ENCODE results near the gene SLC2A1. TPM values are rescaled to one million over a fixed set of nuclear protein-coding genes. Genes with fewer than 3 reads are reported as not detected.

SLC2A1 gene
- total RNA-seq, 1 donor from 2014 or later, result 117 TPM

DNA sequence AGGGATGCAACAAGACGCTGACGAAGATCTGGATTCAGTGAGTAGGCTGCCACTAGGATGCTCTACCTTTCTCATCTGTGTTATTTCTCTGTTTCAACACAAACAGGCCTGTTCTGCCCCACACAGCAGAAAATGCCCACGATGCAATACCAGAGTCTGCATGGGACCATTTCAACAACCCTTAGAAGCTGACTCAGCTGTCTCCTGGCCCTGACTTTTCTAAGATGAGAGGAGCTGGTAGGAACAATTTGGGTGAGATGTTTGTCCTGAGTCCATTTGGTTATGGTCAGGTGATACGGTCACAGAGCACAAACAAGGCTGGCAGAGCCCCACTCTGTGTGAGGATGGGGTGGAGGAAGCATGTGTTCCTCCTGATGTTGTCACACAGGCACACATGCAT, 11.5 kb upstream of the SLC2A1 start:
- TF ChIP-seq, protein P1, sequence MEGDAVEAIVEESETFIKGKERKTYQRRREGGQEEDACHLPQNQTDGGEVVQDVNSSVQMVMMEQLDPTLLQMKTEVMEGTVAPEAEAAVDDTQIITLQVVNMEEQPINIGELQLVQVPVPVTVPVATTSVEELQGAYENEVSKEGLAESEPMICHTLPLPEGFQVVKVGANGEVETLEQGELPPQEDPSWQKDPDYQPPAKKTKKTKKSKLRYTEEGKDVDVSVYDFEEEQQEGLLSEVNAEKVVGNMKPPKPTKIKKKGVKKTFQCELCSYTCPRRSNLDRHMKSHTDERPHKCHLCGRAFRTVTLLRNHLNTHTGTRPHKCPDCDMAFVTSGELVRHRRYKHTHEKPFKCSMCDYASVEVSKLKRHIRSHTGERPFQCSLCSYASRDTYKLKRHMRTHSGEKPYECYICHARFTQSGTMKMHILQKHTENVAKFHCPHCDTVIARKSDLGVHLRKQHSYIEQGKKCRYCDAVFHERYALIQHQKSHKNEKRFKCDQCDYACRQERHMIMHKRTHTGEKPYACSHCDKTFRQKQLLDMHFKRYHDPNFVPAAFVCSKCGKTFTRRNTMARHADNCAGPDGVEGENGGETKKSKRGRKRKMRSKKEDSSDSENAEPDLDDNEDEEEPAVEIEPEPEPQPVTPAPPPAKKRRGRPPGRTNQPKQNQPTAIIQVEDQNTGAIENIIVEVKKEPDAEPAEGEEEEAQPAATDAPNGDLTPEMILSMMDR (IDR thresholded peaks at IDR 0.05), result no peak
- Mint-ChIP-seq H3K27ac (no peak overlapping the region), H3K4me3 (no peak overlapping the region), H3K4me1 (no peaks in the 10 kb centered on the region), H3K36me3 (ENCODE audit: low read depth) (peaks cover 4% of the 10 kb centered on the region), H3K27me3 (no peaks in the 10 kb centered on the region), H3K9me3 (no peaks in the 10 kb centered on the region)
- ATAC-seq (ENCODE audit: low read depth) (no peak), DNase-seq (no peak)
- intact Hi-C loops (cut with micrococcal nuclease), result no loop called here
- ChIA-PET CTCF (no interaction called here), POLR2A (interaction anchor here (0.6 kb wide), 1 partner anchor 57 kb away, joined by 3 read pairs; no protein-coding TSS in a partner anchor)

DNA sequence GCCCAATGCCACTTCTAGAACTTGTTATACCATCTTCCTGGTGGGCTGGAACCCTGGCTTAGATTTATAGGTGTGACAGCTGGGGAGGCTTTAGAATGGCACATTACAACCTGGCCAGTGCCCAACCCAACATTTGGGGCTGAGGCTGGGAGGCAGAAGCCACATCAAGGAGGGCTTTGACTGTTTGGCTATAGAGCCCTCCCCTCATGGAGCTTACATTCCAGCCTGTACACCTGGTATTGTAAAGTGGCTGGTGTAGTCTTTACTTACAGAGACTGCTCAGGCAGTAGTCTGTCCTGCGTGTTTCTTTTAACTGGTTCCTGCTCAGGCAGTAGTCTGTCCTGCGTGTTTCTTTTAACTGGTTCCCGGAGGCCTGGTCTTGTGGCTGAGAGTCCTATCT, 10.0 kb upstream of the SLC2A1 start:
- H3K27me3 Mint-ChIP-seq, result no peaks in the 10 kb centered on the region
- H3K27ac Mint-ChIP-seq, result no peak overlapping the region
- TF ChIP-seq, protein P1 (IDR thresholded peaks at IDR 0.05), result no peak
- DNase-seq, result no peak
- ChIA-PET POLR2A (no interaction called here), CTCF (no interaction called here)
- intact Hi-C loops (cut with micrococcal nuclease), result no loop called here
- peaks cover under 1% of the 10 kb centered on the region for H3K4me1 Mint-ChIP-seq
- no peaks in the 10 kb centered on the region for H3K36me3 Mint-ChIP-seq (ENCODE audit: low read depth)
- H3K4me3 Mint-ChIP-seq, result no peak overlapping the region
- no peak for ATAC-seq (ENCODE audit: low read depth)
- H3K9me3 Mint-ChIP-seq, result no peaks in the 10 kb centered on the region

DNA sequence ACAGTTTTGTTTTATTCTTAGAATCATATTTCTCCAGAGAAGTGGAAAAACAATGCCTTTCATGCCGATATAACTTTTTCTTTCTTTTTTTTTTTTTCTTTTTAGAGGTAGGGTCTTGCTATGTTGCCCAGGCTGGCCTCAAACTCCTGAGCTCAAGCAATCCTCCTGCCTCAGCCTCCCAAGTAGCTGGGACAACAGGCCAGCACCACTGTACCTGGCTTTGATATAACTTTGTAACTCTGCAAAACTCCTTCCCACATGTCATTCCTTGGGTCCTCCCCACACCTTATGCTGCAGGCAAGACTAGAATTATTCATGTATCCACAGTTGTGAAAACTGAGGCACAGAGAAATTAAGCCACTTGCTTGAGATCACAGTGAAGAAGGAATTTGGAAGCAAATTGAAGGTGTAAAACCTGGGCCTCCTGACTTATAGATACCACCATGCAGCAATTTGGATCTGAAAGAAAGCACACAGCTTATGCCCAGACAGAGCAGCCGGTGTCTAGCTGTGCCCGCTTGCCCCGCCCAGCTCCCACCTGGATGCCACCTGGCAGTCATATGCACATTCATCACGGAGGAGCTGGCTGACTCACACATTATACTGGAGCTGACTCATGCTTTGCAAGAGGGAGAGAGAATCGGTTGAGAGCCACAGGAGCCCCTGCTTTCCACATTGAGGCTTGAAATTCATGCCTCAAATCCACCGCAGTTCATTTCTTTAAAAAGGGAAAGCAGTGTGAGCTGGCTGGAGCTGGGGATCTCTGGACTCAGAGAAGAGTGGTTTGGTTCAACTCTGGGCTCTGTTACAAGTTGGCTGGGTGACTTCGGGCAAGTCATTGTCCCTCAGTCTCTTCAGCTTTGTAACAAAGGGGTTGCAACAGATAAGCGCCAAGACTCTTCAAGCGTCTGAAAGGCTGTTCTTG, 8.3 kb upstream of the SLC2A1 start:
- no peaks in the 10 kb centered on the region for H3K36me3 Mint-ChIP-seq (ENCODE audit: low read depth)
- TF ChIP-seq, protein P1 (IDR thresholded peaks at IDR 0.05), result no peak
- H3K4me3 Mint-ChIP-seq, result no peak overlapping the region
- peaks cover 11% of the 10 kb centered on the region for H3K4me1 Mint-ChIP-seq
- no peak overlapping the region for H3K27ac Mint-ChIP-seq
- no peaks in the 10 kb centered on the region for H3K9me3 Mint-ChIP-seq
- ATAC-seq (ENCODE audit: low read depth), result no peak
- no peak for DNase-seq
- H3K27me3 Mint-ChIP-seq, result no peaks in the 10 kb centered on the region
- CTCF ChIA-PET, result no interaction called here
- intact Hi-C loops (cut with micrococcal nuclease), result no loop called here
- POLR2A ChIA-PET, result interaction anchor here (0.6 to 1.6 kb wide), 3 partner anchors 11 to 22 kb away, joined by 3 to 5 read pairs (median 4); no protein-coding TSS in a partner anchor

DNA sequence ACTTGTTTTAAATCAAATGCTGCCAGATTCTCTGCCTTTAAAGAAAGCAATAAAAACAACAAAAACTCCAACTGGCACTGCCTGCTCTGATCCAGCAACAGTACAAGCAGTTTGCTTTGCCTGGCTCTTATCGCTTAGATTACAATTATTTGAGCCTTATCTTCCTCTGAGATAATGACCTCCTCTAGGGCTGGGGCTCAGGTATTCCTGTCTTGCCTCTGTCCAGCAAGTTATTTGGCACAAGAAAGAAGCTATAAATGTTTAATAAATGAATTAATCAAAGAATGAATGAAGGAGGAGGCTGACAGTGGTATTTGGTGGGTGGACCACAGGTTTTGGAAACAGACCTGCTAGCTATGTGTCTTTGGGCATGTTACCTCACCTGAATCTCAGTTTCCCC, 6.7 kb upstream of the SLC2A1 start:
- no peaks in the 10 kb centered on the region for H3K27me3 Mint-ChIP-seq
- TF ChIP-seq, protein P1 (IDR thresholded peaks at IDR 0.05), result no peak
- no peaks in the 10 kb centered on the region for H3K36me3 Mint-ChIP-seq (ENCODE audit: low read depth)
- no peak overlapping the region for H3K27ac Mint-ChIP-seq
- ATAC-seq (ENCODE audit: low read depth) (no peak), DNase-seq (no peak)
- CTCF ChIA-PET, result interaction anchor here (0.6 to 0.9 kb wide), 2 partner anchors 107 to 108 kb away, joined by 3 read pairs; no protein-coding TSS in a partner anchor
- POLR2A ChIA-PET, result interaction anchor here (0.7 to 1.6 kb wide), 3 partner anchors 21 to 42 kb away, joined by 3 to 10 read pairs (median 3); no protein-coding TSS in a partner anchor
- H3K4me3 Mint-ChIP-seq, result no peak overlapping the region
- H3K9me3 Mint-ChIP-seq, result no peaks in the 10 kb centered on the region
- intact Hi-C loops (cut with micrococcal nuclease), result no loop called here
- peaks cover 27% of the 10 kb centered on the region for H3K4me1 Mint-ChIP-seq

Measured in activated B cell treated with CpG ODN at 0.5 μM for 24 hours (primary cell).